Loucy (cell line): ENCODE results near the gene GUCD1.

ENCODE experiments used
- CTCF ChIP-seq: fragments of 200-600 bp; sonication (generic); conservative IDR thresholded peaks from 2 replicates; pipeline ENCODE4 v1.5.1; 2014; ENCODE audit warnings: mild to moderate bottlenecking, antibody characterized with exemption, low read length
- EZH2phosphoT487 ChIP-seq: fragments of 200-600 bp; IDR thresholded peaks from 2 replicates; pipeline ENCODE4 v1.6.1; 2018; ENCODE audit warnings: antibody characterized with exemption, mild to moderate bottlenecking, moderate library complexity, borderline replicate concordance

- TF ChIP-seq CTCF, result no peak
- TF ChIP-seq EZH2phosphoT487, result no peak
Measured at GRCh38 chr22:24599514-24599913, 44.6 kb upstream of the GUCD1 start.
